Thymus (tissue), 11 donors: ENCODE results near the gene MBNL1. TPM values are rescaled to one million over a fixed set of nuclear protein-coding genes. Genes with fewer than 3 reads are reported as not detected.

Experiments
- DNase-seq, 9 donors: peaks; one replicate each; pipeline ENCODE4 v3.0.0-alpha.2; 2013; ENCODE audit warnings: low spot score in 9 of 9, low read depth in 6 of 9, missing footprints in 1 of 9
- H3K27ac ChIP-seq, 2 donors: one replicate each; pipeline ENCODE4 v1.5.1; 2013; ENCODE audit warnings: control low read depth in 1 of 2, low read depth in 1 of 2, low read length in 1 of 2, mild to moderate bottlenecking in 1 of 2, moderate library complexity in 1 of 2
- H3K27me3 ChIP-seq, 2 donors: one replicate each; pipeline ENCODE4 v1.5.1; 2013; ENCODE audit warnings: low read length in 1 of 2; ENCODE audit not compliant: control insufficient read depth in 2 of 2, insufficient read depth in 1 of 2
- H3K36me3 ChIP-seq, 2 donors: one replicate each; pipeline ENCODE4 v1.5.1; 2013; ENCODE audit warnings: low read length in 1 of 2, mild to moderate bottlenecking in 1 of 2, moderate library complexity in 1 of 2; ENCODE audit not compliant: control insufficient read depth in 2 of 2, insufficient read depth in 2 of 2
- H3K4me1 ChIP-seq, 2 donors: one replicate each; pipeline ENCODE4 v1.5.1; 2013; ENCODE audit warnings: low read length in 2 of 2; ENCODE audit not compliant: control insufficient read depth in 2 of 2, insufficient read depth in 2 of 2
- H3K4me3 ChIP-seq, 2 donors: one replicate each; pipeline ENCODE4 v1.5.1; 2013; ENCODE audit warnings: low read length in 2 of 2, control low read depth in 1 of 2, mild to moderate bottlenecking in 1 of 2
- H3K9me3 ChIP-seq, 2 donors: one replicate each; pipeline ENCODE4 v1.5.1; 2013; ENCODE audit warnings: low read length in 1 of 2, mild to moderate bottlenecking in 1 of 2; ENCODE audit not compliant: control insufficient read depth in 2 of 2, insufficient read depth in 1 of 2
- WGBS: extraction: QIAGEN DNeasy Blood & Tissue Kit; methylation state at CpG from one replicate; pipeline ENCODE4 v1.1.7; 2013; 5-methylcytosine and 5-hydroxymethylcytosine counted together
- polyA plus RNA-seq: library from polyadenylated mRNA; stranded (reverse); fragments of 200-250 nt; gene quantifications from one replicate; pipeline ENCODE4 v1.2.3, GENCODE V29; 2013
- total RNA-seq: library from RNA; stranded (reverse); fragments of 120-200 nt; gene quantifications from one replicate; pipeline ENCODE4 v1.2.4, GENCODE V29; 2013
- donor health status: healthy.

The MBNL1 gene
- total and polyA plus RNA-seq, 2 donors: 89.0 to 178 TPM

DNA sequence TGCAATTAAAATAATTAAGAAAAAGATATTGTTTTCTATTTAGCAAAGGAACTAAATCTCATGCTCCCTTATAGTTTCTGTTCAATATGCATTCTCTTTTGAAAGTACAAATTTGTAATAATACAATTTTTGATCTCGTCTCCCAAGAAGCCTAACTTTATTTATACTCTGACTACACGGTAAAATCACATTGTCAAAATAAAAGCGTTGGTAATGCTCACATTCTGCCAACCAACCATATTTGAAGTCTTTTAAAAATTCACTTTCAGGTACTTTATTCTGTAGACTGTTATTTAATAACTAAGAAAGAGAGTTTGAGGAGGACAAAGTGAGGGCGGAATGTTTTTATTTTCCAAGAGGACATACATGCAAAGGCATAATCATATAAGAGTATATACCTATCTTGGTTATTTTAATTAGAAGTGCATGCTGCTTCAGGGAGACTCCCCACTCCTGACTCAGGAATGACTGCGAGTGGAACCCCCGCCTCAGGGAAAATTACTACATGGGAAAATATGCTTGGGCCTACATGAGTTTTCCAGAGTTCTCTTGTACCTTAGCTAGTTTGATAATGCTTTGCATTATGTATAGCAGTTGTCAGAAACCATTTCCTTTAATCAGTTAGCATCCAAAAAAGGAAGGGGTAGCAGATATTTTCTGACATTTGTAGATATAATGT lies 19.3 kb downstream of the MBNL1 start:
- peaks cover 0 to 4% of the 10 kb centered on the region in 2 donors for H3K36me3 ChIP-seq
- no peak overlapping the region for H3K27ac ChIP-seq
- no peaks in the 10 kb centered on the region for H3K9me3 ChIP-seq
- 68% methylated on average over 6 of the region's 6 CpGs for WGBS
- peaks cover 9% of the 10 kb centered on the region in 2 donors for H3K4me1 ChIP-seq
- no peak overlapping the region for H3K4me3 ChIP-seq
- DNase-seq: no peak
- H3K27me3 ChIP-seq: no peaks in the 10 kb centered on the region

DNA sequence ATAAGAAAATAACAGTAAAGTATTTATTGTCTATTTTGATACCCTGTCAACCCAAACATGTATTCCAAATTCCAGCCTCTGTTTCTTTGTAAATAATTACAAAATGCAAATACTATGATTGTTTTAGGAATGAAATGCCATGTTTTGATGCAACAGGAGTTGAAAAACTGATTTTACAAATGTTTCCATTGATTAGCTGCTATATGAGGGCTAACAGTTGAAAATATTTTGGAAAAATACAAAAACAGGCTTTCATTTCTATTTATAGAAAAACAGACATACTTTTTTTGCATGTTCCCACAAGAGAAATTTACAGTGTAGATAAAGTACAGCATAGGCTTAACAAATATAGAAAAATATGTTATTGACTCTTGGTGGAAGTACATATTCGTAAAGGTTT lies 20.0 kb downstream of the MBNL1 start:
- Histone ChIP-seq H3K27me3 (no peaks in the 10 kb centered on the region), H3K27ac (no peak overlapping the region), H3K4me1 (peaks cover 4 to 9% of the 10 kb centered on the region in 2 donors), H3K4me3 (no peak overlapping the region), H3K9me3 (no peaks in the 10 kb centered on the region), H3K36me3 (peaks cover 0 to 7% of the 10 kb centered on the region in 2 donors)
- 93% methylated on average over 1 of the region's 1 CpG for WGBS
- DNase-seq: no peak

DNA sequence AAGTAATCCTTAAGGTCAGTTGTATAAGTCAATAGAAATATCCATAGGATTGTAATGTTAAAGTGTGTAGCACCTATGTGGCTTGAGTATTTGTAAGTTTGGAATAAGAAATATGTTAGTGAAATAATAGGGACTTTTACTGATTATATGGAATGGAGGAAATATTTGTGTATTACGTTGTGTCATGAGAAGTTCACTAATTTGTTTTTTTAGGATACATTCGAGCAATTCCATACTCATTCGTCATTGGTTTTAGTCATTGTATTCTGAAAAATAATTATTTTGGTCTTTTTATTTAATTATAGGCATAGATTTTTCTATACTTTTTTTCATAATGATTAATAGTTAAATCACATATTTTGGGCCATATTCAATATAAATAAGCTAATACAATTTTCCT lies 21.0 kb downstream of the MBNL1 start:
- 90% methylated on average over 3 of the region's 3 CpGs for WGBS
- Histone ChIP-seq H3K9me3 (no peaks in the 10 kb centered on the region), H3K27ac (no peak overlapping the region), H3K4me1 (peaks cover 2 to 9% of the 10 kb centered on the region in 2 donors), H3K4me3 (no peak overlapping the region), H3K36me3 (peaks cover 0 to 7% of the 10 kb centered on the region in 2 donors), H3K27me3 (no peaks in the 10 kb centered on the region)
- DNase-seq: no peak

DNA sequence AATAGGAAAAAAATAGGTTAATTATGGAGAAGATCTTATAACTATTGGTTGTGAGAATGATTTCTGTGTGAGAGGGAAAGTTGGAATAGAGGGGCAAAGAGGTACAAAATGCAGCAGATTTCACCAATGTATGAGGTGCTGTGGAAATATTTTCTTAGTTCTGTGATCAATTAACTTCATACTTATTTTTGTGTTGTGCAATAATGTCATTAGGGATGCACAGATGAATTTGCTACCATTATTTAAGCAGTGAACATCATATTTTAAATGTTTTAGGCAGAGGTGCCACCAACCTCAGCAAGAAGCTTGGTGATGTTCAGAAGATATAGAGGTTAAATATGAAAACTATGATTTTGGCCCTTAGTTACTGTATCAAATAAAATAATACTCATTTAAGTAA lies 21.6 kb downstream of the MBNL1 start:
- H3K27me3 ChIP-seq: no peaks in the 10 kb centered on the region
- no peak overlapping the region for H3K27ac ChIP-seq
- H3K4me3 ChIP-seq: no peak overlapping the region
- peaks cover 0 to 7% of the 10 kb centered on the region in 2 donors for H3K36me3 ChIP-seq
- H3K9me3 ChIP-seq: no peaks in the 10 kb centered on the region
- DNase-seq: no peak
- H3K4me1 ChIP-seq: peaks cover 2 to 7% of the 10 kb centered on the region in 2 donors

DNA sequence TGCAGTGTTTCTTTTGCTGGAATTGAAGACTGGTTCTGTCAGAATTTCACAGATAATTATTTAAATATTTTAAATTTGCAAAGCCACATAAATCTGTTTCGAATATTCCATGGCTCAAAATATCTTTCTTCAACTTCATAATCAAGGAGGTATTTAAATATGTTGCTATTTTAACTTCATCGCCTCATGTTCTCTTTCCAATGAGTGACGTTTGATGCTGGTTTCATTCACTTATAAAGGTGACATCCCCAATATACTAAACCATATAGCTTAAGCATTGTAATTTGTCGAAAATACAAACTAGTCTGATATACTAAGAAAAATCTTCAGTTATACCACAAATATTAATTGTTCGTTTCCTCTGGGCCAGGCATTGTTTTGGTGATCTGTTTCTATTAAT lies 22.5 kb downstream of the MBNL1 start:
- WGBS: 73% methylated on average over 5 of the region's 5 CpGs
- peaks cover 4 to 10% of the 10 kb centered on the region in 2 donors for H3K4me1 ChIP-seq
- DNase-seq: no peak
- no peak overlapping the region for H3K27ac ChIP-seq
- no peak overlapping the region for H3K4me3 ChIP-seq
- H3K9me3 ChIP-seq: no peaks in the 10 kb centered on the region
- no peaks in the 10 kb centered on the region for H3K27me3 ChIP-seq
- H3K36me3 ChIP-seq: peaks cover 0 to 7% of the 10 kb centered on the region in 2 donors

DNA sequence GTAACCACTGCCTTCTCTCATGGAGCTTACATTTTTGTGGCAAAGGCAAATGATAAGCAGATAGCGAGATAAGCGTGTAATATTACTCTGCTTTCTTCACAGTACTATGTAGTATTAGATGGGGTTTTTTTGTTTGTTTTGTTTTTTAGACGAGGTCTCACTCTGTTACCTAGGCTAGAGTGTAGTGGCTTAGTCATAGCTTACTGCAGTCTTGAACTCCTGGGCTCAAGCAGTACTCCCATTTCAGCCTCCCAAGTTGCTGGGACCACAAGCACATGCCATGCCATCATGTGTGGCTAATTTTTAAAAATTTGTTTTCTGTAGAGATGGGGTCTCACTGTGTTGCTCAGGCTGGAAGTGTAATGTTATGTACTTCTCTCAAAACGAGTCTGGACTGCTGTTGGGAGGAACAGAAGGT lies 22.9 kb downstream of the MBNL1 start:
- H3K9me3 ChIP-seq: no peaks in the 10 kb centered on the region
- WGBS: 66% methylated on average over 4 of the region's 4 CpGs
- no peak overlapping the region for H3K27ac ChIP-seq
- no peaks in the 10 kb centered on the region for H3K27me3 ChIP-seq
- peaks cover 0 to 7% of the 10 kb centered on the region in 2 donors for H3K36me3 ChIP-seq
- H3K4me3 ChIP-seq: no peak overlapping the region
- peaks cover 4 to 10% of the 10 kb centered on the region in 2 donors for H3K4me1 ChIP-seq
- no peak for DNase-seq

DNA sequence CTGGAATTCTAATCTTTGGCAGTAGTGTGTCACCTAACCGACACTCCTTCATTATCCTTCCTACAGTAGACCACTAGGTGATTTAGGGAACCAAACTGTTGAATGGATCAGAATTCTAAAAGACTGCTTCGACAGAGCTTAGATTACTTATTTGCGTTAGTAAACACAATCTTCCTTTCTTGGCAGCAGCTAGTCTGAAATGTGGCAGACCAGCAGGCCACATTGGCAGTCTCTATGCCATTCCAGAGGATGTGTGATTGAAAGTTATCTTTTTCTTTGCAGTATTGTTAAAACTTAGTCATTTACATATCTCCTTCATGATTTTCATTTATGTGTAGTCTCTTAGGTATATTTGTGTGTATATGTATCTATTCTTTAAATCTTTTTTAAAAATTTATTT lies 23.6 kb downstream of the MBNL1 start:
- Histone ChIP-seq H3K9me3 (no peaks in the 10 kb centered on the region), H3K27ac (no peak overlapping the region), H3K4me1 (peaks cover 4 to 10% of the 10 kb centered on the region in 2 donors), H3K27me3 (no peaks in the 10 kb centered on the region), H3K36me3 (peaks cover 0 to 9% of the 10 kb centered on the region in 2 donors), H3K4me3 (no peak overlapping the region)
- DNase-seq: no peak
- WGBS: 79% methylated on average over 3 of the region's 3 CpGs

DNA sequence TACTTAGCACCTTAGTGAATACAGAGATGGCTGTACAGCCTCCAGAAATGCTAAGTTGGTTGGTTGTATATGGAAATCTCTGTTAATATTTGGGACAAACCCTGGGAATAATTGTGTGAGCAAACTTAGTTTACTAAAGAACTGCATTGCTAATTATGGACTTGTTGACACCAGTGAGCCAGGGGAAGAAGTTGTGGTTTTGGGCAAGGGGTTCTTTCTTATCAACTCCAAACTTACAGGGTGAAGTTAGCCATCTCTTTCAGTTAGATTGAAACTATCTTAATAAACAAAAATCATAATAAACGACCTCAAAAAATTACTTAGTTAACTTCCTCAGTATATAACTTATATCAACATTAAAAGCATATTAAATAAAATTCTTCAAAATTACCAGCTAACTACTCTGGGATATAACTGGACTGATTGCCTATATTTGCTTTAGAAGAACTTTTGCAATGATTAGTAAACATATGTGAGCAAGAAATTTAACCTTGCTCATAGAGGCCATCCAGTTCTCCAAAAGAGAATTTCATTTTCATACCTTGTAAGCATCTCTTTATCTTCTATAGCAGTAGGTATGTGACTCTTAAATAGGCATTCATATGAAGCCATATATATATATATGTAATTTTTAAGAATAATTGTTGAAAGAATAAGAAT lies 24.7 kb downstream of the MBNL1 start:
- Histone ChIP-seq H3K27ac (no peak overlapping the region), H3K4me3 (no peak overlapping the region), H3K36me3 (peaks cover 1 to 12% of the 10 kb centered on the region in 2 donors), H3K9me3 (no peaks in the 10 kb centered on the region), H3K27me3 (no peaks in the 10 kb centered on the region), H3K4me1 (peaks cover 7 to 10% of the 10 kb centered on the region in 2 donors)
- DNase-seq: no peak
- WGBS: 11% methylated on average over 1 of the region's 1 CpG

DNA sequence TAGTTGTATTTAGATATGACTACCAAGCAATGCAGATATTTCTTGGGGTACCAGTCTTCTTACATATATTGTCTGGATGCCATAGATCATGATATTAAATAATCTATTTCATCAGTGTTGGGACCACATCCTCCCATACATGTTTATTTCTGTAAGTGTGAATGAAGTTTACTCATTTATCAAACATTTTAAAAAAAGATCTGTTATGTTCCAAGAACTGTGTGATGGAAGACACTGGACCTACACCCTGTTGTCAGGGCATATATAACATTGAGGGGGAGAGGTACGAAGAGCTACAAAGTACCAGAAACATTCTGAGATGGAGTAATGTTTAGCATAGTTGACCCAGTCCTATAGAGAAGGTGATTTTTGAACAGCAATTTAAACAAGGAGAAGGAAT lies 26.6 kb downstream of the MBNL1 start:
- H3K36me3 ChIP-seq: peaks cover 16 to 30% of the 10 kb centered on the region in 2 donors
- H3K27me3 ChIP-seq: no peaks in the 10 kb centered on the region
- H3K27ac ChIP-seq: no peak overlapping the region
- H3K9me3 ChIP-seq: no peaks in the 10 kb centered on the region
- H3K4me1 ChIP-seq: peaks cover 12 to 15% of the 10 kb centered on the region in 2 donors
- WGBS: 97% methylated on average over 1 of the region's 1 CpG
- no peak for DNase-seq
- no peak overlapping the region for H3K4me3 ChIP-seq
